GM21390 (cell line): ENCODE measurements around the gene NEMP1.
"Not testable (repeated sequence)": the region's sequence is repeated elsewhere in the genome, so short reads cannot be mapped to it uniquely, and the experiment has no call there.

Experiments
- ATAC-seq: cut with Tn5 transposase; IDR thresholded peaks from one replicate; pipeline ENCODE4 v1.9.1; 2021; ENCODE audit not compliant: unreplicated experiment

NEMP1 gene

GRCh38 chr12:57031138-57031725, 47.4 kb downstream of the NEMP1 start:
- no peak for ATAC-seq

DNA sequence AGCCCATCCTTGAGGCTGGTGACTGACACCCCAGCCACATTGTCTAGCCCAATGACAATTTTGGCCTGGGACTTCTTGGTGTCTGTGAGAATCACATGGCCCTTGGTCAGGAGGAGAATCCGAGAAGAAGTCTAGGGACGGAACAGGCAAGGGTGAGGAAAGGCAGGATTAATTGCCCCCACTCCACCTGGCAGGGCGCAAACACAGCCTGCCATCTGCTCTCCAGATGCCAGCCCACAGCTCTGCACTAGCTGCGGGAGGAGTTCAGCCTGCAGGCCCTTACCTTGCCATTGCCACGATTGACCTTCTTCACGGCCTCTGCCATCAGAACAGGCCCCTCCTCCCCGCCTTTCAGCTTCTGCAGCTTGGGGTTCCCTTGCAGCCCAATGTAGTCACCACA, 49.1 kb downstream of the NEMP1 start:
- ATAC-seq, result no peak

DNA sequence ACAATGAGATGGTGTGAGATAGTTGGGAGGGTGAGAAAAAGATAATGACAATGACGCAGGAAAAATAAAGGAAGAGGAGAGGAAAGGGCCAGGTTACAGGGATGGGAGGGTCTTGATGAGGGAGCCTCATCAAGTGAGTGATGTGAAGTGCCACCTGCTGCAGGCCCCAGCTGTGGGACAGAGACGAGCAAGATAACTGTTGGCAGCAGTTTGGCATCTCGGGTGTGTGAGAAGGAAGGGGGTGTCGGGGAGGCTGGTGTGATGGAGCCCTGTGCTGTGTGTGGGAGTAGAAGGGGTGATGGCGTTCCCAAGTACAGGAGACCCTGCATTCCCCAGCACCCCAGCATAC, 50.8 kb downstream of the NEMP1 start:
- no peak for ATAC-seq

- no peak for ATAC-seq
These were observed 51.4 kb downstream of the NEMP1 start for GRCh38 chr12:57027011-57027804.

- no peak for ATAC-seq
These were observed 53.4 kb downstream of the NEMP1 start for GRCh38 chr12:57025196-57025595.

- not testable (repeated sequence) for ATAC-seq
These were observed 56.3 kb downstream of the NEMP1 start for GRCh38 chr12:57022324-57022723.

DNA sequence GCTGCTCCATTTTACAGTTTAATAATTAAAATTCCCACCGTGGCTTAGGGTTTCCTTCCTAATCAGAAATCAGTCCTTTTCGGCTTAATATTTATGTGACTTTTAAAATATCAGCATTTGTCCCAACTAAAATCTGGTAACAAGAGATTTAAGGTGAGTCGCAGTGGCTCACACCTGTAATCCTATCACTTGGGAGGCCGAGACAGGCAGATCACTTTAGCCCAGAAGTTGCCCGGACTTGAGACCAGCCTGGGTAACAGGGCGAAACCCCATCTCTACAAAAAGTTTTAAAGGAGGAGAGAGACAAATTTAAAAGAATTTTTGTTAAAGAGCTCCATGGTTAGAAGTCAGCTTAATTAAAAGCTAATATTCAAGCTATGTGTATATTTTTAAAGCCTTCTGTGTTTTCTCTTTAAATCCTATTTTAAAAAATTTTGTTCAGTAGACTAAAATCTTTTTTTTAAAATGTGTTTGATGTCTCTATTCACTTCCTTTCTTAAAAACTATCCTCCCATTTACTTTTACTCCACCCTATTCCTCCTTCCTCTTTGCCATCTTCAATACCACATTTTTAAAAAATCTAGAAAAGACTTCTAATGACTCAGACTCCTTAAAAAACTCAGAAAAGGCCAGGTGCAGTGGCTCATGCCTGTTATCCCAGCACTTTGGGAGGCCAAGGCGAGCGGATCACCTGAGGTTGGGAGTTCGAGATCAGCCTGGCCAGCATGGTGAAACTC, 58.4 kb downstream of the NEMP1 start:
- no peak for ATAC-seq

GRCh38 chr12:57018906-57019305, 59.7 kb downstream of the NEMP1 start:
- no peak for ATAC-seq

DNA sequence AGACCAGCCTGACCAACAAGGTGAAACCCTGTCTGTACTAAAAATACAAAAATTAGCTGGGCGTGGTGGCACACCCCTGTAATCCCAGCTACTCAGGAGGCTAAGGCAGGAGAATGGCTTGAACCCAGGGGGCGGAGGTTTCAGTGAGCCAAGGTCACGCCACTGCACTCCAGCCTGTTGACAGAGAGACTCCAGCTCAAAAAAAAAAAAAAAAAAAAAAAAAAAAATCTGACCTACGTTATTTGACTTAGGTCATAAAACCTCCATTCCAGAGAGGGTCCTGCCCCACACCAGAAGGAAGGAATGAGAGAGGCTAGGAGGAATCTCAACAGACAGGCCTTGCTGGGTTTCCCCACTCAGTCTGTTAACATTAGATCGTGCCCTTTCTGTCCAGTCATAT, 60.2 kb downstream of the NEMP1 start:
- not testable (repeated sequence) for ATAC-seq

- no peak for ATAC-seq
These were observed 62.2 kb downstream of the NEMP1 start, which contains the start of gene TAC3 for GRCh38 chr12:57016348-57016747. Gene TAC3 (minus strand): TSS chr12:57016529. CDS start chr12:57015797, 732 bp downstream.

DNA sequence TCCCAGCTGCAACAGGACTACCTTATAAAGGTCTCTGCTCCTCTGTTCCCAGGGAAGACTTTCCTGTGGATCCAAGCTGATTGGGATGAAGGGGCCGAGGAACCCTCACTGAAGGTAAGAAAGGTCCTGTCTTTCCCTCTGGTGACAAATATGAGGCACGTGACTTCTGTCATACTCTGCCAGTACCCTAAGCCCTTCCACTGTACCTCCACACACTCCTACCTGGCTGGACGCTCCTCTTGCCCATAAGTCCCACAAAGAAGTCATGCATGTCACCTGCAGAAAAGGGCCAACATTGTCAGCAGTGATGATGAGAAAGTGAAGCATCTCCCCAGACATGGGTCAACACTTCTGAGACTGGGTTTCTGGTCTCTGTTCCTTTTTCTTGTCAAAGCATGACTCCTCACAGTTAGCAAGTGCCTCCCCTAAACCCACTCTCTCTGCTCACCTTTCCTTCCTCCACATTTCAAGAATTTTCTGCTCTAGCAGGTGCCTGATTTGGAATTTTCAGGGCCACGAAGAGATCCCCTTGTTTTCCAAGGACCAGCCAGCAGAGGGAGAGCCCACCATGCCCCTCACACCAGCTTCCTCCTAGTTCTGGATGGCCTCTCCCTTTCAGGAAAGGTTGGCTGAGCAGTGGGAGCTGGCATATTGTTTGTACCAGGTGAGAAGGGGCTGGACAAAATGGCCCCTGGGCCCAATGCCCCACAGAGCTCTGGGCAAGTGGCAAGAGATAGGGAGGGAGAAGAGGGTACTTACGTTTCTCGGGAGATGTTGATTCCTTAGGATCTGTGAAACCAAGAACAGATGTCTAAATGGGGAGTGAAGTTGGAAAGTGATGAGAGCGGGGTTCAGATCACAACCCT, 65.8 kb downstream of the NEMP1 start:
- peak; percentile 91 for ATAC-seq

- no peak for ATAC-seq
These were observed 66.9 kb downstream of the NEMP1 start for GRCh38 chr12:57011438-57012424.

- ATAC-seq, result no peak
These were observed 67.9 kb downstream of the NEMP1 start for GRCh38 chr12:57010627-57011247.

DNA sequence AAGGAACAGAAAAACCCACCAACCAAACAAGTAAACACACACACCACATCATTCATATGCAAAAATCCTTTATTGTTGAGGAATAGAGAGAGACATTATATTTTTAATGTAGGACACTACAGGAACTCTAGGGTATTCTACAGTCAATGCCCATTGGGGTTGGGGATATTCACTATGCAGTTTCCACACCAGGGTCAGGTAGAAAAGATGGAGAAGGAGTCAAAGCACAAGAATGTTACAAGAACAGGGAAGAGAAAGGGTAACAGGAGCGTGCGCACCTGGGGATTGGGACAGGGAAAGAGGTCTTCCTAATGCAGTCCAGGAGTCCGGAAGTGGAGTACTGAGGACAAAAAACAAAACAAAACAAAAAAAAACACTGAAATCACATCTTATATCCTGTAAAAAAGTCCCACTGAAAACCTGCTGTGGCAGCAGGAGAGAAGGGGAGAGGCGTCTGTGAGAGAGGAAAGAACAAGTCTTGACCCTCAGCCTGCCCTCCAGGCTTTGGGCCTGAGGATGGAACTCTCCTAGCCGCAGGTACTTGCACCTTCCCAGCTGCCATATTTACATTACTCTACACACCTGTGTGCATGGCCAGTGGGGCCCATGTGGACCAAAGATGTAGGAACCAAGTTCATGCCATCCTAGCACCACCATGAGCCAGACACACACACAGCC, 68.5 kb downstream of the NEMP1 start:
- no peak for ATAC-seq

DNA sequence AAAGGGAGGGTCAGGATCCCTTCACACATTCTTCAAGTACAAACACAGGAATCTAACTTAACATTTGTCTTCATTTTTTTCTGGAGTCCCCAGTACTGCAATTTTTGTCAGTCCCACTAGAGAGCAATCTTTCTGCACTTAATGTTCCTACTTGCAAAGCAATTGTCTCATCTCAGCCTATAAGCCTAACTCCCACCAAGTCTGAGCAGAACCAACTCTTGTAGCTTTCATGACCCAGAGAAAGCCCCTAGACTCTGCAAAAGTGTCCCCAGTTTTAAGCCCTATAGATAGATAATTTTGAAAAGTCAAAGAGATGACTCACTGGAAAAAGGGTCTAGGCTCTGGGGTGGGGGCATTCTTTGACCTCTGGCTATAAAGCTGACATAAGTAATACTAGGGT, 70.4 kb downstream of the NEMP1 start:
- no peak for ATAC-seq

DNA sequence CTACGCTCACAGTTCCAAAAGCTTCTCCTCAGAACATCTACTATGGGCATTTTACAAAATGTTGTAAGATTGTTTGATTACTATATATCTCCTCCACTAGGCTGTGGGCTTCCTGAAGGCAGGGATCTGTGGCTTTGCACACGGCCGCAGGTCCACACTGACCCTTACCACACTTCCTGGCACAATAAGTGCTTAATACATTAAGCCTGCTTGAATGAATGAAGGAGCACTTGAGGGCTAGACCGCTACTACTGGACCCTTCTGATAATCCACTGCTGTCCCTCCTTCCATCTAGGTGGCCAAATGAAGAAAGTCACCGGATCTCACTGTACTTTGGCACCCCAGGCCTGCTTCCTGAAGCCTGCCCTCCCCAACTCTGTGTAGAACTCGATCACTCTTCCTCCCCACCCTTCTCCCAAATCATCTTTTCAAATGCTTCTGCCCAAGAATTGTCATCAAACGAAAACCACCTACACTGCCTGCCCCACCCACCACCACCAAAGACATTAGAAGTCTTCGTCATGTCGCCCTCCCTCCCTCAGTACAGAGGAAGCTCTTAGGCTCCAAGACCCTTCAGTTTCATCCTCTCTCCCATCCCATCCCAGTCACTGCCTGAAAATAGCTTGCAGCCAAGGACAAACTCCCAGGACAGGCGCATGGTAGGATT, 71.6 kb downstream of the NEMP1 start:
- no peak for ATAC-seq

GRCh38 chr12:57005980-57006808, 72.4 kb downstream of the NEMP1 start, which contains the start of gene ZBTB39:
Gene ZBTB39 (minus strand): TSS chr12:57006546. CDS start chr12:57004917, 1,629 bp downstream.
- ATAC-seq, result peak; percentile 84
